ENCODE data around the gene TST.

The TST gene

DNA sequence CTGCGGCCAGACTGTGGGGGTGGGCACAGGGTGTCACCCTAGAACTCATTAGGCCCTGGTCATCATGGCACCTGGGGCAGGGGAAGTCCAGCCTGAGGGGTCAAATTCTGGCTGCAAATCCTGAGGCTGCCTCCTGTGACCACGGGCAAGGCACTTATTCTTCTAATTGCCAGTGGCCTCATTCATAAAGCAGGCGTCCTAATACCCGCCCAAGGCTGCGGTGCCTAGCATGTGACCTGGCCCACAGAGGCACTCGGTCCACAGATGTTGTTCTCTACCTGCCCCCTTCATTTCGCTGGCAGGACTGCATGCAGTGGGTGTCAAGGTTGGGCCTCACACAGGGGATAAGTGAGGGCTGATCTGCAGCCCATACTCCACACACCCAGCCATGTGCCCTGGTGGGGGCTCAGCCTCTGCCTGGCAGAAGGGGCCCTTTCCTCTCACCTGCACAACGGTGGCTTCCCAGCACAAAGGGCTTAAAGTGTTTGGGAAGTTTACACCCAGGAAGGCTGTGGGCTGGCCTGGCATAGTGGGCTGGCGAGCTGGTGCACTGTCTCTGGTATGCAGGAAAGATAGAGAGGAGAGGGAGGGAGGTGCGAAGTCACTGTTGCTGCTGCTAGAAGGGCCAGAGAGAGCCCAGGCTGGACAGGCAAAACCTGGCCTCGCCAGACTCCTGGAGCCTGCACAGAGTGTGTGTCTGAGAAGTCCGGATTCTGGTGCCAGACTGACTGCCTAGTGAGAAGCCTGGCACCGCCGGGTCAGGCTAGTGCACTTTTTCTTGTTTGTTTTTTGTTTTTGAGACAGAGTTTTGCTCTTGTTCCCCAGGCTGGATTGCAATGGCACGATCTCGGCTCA, 3.5 kb upstream of the TST start:
- DNase-seq (ENCODE audit: low spot score), result no peak

DNA sequence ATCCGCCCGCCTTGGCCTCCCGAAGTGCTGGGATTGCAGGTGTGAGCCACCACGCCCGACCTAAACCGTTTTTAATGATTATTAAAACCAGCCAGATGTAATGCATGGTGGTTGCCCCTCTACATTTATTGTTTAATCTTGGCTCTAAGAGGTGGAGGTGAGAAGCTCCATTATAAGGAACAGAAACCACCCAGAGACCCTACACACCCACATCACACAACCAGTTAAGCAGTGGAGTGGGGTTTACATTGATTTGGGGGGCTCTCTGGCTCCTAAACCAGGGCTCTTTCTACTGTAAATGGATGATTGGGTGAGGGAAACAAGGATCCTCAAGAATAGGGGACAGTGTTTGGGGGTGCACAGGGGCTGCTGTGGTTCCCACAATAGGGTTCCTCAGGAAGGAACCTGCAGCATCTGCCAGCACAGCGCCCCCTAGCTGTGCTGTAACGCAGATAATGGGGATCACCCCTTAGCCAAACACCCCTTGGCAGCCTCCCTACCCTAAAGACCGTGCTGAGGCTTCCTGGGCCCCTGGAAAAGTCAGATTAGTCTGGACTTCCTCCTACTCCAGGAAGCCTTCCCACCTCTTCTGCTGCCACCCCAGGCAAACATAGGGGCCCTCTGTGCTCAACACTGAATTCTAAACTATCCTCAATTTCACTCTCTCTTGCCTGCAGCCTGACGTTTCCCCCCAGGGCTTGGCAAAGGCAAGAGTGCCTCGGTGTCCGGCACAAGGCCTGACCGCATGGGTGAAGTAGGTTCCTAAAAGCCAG, 2.6 kb upstream of the TST start:
- TF ChIP-seq, protein P1, sequence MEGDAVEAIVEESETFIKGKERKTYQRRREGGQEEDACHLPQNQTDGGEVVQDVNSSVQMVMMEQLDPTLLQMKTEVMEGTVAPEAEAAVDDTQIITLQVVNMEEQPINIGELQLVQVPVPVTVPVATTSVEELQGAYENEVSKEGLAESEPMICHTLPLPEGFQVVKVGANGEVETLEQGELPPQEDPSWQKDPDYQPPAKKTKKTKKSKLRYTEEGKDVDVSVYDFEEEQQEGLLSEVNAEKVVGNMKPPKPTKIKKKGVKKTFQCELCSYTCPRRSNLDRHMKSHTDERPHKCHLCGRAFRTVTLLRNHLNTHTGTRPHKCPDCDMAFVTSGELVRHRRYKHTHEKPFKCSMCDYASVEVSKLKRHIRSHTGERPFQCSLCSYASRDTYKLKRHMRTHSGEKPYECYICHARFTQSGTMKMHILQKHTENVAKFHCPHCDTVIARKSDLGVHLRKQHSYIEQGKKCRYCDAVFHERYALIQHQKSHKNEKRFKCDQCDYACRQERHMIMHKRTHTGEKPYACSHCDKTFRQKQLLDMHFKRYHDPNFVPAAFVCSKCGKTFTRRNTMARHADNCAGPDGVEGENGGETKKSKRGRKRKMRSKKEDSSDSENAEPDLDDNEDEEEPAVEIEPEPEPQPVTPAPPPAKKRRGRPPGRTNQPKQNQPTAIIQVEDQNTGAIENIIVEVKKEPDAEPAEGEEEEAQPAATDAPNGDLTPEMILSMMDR (IDR thresholded peaks at IDR 0.05; ENCODE audit: extremely low read depth, missing control alignments), result peak; percentile 67
- peak; percentile 88 for DNase-seq (ENCODE audit: low spot score)

More for the DNA sequence above, 3.5 kb upstream of the TST start:
- TF ChIP-seq, protein P1 (IDR thresholded peaks at IDR 0.05; ENCODE audit: extremely low read depth, missing control alignments), result no peak

DNA sequence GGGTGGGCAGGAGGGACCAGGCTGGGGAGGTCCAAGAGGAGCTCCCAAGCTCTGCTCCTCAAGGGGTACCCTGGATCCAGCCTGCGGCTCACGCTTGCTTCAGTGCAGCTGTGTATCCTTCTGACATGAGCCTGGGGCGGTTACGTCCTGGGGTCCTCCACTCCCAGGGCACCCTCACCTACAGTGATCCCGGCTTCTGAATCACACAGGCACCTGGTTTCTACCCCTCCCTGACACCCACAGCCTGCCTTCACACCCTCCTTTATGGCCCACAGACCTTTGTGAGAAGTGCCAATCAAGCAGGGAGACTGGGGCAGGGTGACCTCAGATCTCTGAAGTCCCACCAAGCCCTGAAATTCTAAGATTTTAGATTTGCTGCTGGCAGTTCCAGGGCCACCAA, 1.8 kb upstream of the TST start:
- TF ChIP-seq, protein P1 (IDR thresholded peaks at IDR 0.05; ENCODE audit: extremely low read depth, missing control alignments), result no peak
- DNase-seq (ENCODE audit: low spot score), result no peak

DNA sequence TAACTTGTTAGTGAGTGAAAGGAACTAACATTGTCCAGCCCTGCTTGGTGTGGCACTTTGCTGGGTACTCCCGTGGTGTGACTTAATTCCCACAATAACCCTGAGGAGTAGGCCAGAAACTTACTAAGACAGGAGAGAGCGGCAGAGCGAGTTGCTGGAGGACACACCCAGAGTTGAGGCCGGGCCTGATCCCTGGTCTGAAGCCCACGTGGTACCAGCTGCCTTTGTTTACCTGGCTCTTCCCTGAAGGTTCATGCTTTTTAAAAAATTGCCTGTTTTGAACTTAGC, 889 bp upstream of the TST start:
- no peak for DNase-seq (ENCODE audit: low spot score)
- TF ChIP-seq, protein P1 (IDR thresholded peaks at IDR 0.05; ENCODE audit: extremely low read depth, missing control alignments), result no peak

DNA sequence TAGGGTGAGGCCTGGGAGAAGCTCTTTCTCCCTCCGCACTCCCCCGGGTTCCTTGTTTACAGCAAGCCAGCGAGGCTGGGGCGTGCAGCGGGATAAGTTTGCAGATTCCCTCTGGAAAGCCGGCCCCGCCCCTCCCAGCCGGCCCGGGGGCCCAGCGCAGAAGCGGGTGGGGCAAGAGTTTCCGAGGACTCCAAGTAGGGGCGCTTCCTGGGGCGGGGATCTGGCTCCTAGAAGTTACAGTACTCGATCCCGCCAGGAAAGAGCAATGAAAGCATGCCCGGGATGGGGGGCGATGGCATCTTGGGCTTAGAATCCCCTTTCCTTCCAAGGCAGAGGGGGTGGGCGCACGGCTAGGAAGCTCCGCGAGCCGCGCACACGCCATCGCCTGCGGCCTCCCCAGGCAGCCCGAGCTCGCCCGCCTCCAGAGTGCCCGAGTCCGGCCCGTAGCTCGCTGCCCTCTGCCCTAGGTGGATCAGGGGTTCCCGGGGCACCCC, 385 bp downstream of the TST start:
- no peak for DNase-seq (ENCODE audit: low spot score)
- TF ChIP-seq, protein P1 (IDR thresholded peaks at IDR 0.05; ENCODE audit: extremely low read depth, missing control alignments), result no peak

DNA sequence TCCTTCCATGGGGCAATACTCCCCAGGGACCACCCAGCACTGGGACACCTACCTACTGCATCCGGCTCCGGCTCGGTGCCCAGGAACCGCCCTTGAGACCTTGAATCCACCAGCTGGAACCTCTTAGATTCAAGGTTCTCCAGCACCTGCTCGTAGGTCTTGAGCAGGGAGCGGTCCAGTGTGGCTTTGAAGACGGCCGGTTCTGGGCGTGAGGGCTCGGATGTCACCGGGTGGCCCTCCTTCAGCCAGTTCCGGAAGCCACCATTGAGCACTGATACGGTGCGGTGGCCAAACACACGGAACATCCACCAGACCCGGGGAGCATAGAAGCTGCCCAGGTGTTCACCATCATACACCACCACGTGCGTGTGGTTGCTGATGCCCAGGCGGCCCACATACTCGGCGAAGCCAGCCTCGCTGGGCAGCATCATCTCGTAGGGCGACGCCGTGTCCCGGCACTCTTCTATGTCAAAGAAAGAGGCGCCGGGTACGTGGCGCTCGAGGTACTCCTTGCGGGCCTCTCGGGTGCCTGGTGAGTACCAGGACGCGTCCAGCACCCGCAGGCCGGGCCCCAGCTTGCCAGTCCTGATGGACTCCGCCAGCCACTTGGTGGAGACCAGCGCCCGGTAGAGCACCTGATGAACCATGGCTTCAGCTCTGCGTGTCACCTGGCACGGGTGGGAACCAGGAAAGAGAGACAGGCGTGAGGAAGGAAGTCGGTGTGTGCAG, 997 bp downstream of the TST start:
- TF ChIP-seq, protein P1 (IDR thresholded peaks at IDR 0.05; ENCODE audit: extremely low read depth, missing control alignments), result no peak
- DNase-seq (ENCODE audit: low spot score), result no peak

Measured in GM20000 (cell line).